NCI-H1105 treated with DMSO at 0.1 percent for 48 hours (cell line): ENCODE results near the gene FBLN5.

ENCODE experiments used
- DNase-seq: peaks from one replicate; lab custom pipeline; 2025; lab: John Stamatoyannopoulos, UW

FBLN5 gene

GRCh38 chr14:91945751-91946621 is 1.5 kb downstream of the FBLN5 start:
- no peak for DNase-seq

GRCh38 chr14:91942946-91943345 is 4.5 kb downstream of the FBLN5 start:
- DNase-seq = no peak

GRCh38 chr14:91942128-91942527 is 5.4 kb downstream of the FBLN5 start:
- no peak for DNase-seq

- DNase-seq = no peak
These were observed 7.3 kb downstream of the FBLN5 start for GRCh38 chr14:91940209-91940608.

- DNase-seq = no peak
These were observed 11.9 kb downstream of the FBLN5 start for GRCh38 chr14:91935586-91935985.

GRCh38 chr14:91934554-91935285 is 12.8 kb downstream of the FBLN5 start:
- DNase-seq = no peak

GRCh38 chr14:91931478-91932088 is 15.9 kb downstream of the FBLN5 start:
- DNase-seq = no peak

GRCh38 chr14:91929700-91930099 is 17.8 kb downstream of the FBLN5 start:
- no peak for DNase-seq

- no peak for DNase-seq
These were observed 19.7 kb downstream of the FBLN5 start for GRCh38 chr14:91927800-91928199.

- no peak for DNase-seq
These were observed 20.3 kb downstream of the FBLN5 start for GRCh38 chr14:91927191-91927590.

GRCh38 chr14:91926131-91926890 is 21.2 kb downstream of the FBLN5 start:
- DNase-seq = no peak

GRCh38 chr14:91925727-91926121 is 21.8 kb downstream of the FBLN5 start:
- no peak for DNase-seq

GRCh38 chr14:91925001-91925726 is 22.3 kb downstream of the FBLN5 start:
- DNase-seq = no peak

GRCh38 chr14:91920526-91920925 is 27.0 kb downstream of the FBLN5 start:
- no peak for DNase-seq

GRCh38 chr14:91919814-91920213 is 27.7 kb downstream of the FBLN5 start:
- DNase-seq = no peak

- no peak for DNase-seq
These were observed 29.2 kb downstream of the FBLN5 start for GRCh38 chr14:91918186-91918883.

GRCh38 chr14:91912035-91912434 is 35.5 kb downstream of the FBLN5 start:
- no peak for DNase-seq

GRCh38 chr14:91911474-91912032 is 35.9 kb downstream of the FBLN5 start:
- DNase-seq = peak; percentile 15

- DNase-seq = no peak
These were observed 37.3 kb downstream of the FBLN5 start for GRCh38 chr14:91910196-91910595.

GRCh38 chr14:91906374-91906773 is 41.1 kb downstream of the FBLN5 start:
- DNase-seq = no peak
